HG02798 (cell line): ENCODE data around the gene PSME4.
"Not testable (repeated sequence)": the region's sequence is repeated elsewhere in the genome, so short reads cannot be mapped to it uniquely, and the experiment has no call there.

Experiments used
- ATAC-seq: cut with Tn5 transposase; IDR thresholded peaks from one replicate; pipeline ENCODE4 v1.9.1; 2021; ENCODE audit warnings: mild to moderate bottlenecking; ENCODE audit not compliant: unreplicated experiment, poor library complexity

Gene PSME4

GRCh38 chr2:53852532-53852931 is 118.3 kb downstream of the PSME4 start:
- ATAC-seq = no peak

- ATAC-seq = not testable (repeated sequence)
Observed at GRCh38 chr2:53851052-53851757, 119.6 kb downstream of the PSME4 start.

- no peak for ATAC-seq
Observed at GRCh38 chr2:53848062-53848461, 122.7 kb downstream of the PSME4 start.

- no peak for ATAC-seq
Observed at GRCh38 chr2:53843595-53843994, 127.2 kb downstream of the PSME4 start.

- no peak for ATAC-seq
Observed at GRCh38 chr2:53842891-53843290, 127.9 kb downstream of the PSME4 start.

- ATAC-seq = not testable (repeated sequence)
Observed at GRCh38 chr2:53841651-53842050, 129.1 kb downstream of the PSME4 start.

GRCh38 chr2:53840580-53840979 is 130.2 kb downstream of the PSME4 start:
- ATAC-seq = no peak

GRCh38 chr2:53829980-53830290 is 140.9 kb downstream of the PSME4 start:
- ATAC-seq = not testable (repeated sequence)

- no peak for ATAC-seq
Observed at GRCh38 chr2:53829273-53829979, 141.4 kb downstream of the PSME4 start.

GRCh38 chr2:53828331-53828730 is 142.5 kb downstream of the PSME4 start:
- no peak for ATAC-seq

- no peak for ATAC-seq
Observed at GRCh38 chr2:53827398-53828175, 143.2 kb downstream of the PSME4 start.

GRCh38 chr2:53826587-53827397 is 144.0 kb downstream of the PSME4 start:
- no peak for ATAC-seq

GRCh38 chr2:53826030-53826410 is 144.8 kb downstream of the PSME4 start:
- no peak for ATAC-seq

- ATAC-seq = peak; percentile 42
Observed at GRCh38 chr2:53823639-53824038, 147.2 kb downstream of the PSME4 start.

- ATAC-seq = no peak
Observed at GRCh38 chr2:53821810-53822209, 149.0 kb downstream of the PSME4 start.

- no peak for ATAC-seq
Observed at GRCh38 chr2:53820711-53821110, 150.1 kb downstream of the PSME4 start.

GRCh38 chr2:53820048-53820447 is 150.7 kb downstream of the PSME4 start:
- ATAC-seq = no peak

- no peak for ATAC-seq
Observed at GRCh38 chr2:53819634-53820033, 151.2 kb downstream of the PSME4 start.

GRCh38 chr2:53818854-53819435 is 151.8 kb downstream of the PSME4 start:
- ATAC-seq = no peak
